K562 treated with DMSO at 1 percent for 4 hours (cell line): ENCODE measurements around the gene APP. TPM values are rescaled to one million over a fixed set of nuclear protein-coding genes. Genes with fewer than 3 reads are reported as not detected.

Source experiments
- total RNA-seq: library from RNA; unstranded; fragments of 300-600 nt; gene quantifications from 2 replicates; pipeline ENCODE4 v1.2.3, GENCODE V29; 2022; ENCODE audit not compliant: insufficient read depth

APP gene
- total RNA-seq = 0.17 and 1.9 TPM in 2 replicates

GRCh38 chr21:26170471-26171257, at the start of gene APP:
Gene APP (minus strand): TSS chr21:26170770. CDS start chr21:26170620, 150 bp downstream.

